ENCODE measurements around the gene USF2. TPM values are rescaled to one million over a fixed set of nuclear protein-coding genes. Genes with fewer than 3 reads are reported as not detected.
"Not testable (repeated sequence)": the region's sequence is repeated elsewhere in the genome, so short reads cannot be mapped to it uniquely, and the experiment has no call there.

USF2 gene
- total and polyA plus RNA-seq, 2 of the 8 experiments (the other 6 are each of a cell fraction or from before 2014, with no cell fraction given), result 74.1 to 109 TPM

DNA sequence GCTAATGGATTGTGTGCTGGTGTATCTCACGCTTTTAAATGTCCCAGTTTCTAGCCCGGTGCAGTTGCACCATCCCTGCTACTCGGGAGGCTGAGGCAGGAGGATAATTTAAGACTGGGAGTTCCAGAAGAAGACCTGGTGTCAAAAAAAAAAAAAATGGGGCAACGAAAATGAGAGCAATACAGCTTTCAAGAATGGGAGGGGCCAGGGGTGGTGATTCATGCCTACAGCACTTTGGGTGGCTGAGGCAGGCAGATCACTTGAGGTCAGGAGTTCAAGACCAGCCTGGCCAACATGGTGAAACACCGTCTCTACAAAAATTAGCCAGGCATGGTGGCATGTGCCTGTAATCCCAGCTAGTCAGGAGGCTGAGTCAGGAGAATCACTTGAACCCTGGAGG, 17.3 kb downstream of the USF2 start:
- H3K4ac ChIP-seq (replicated peaks; ENCODE audit: insufficient read length, low read depth, low read length); FAIRE-seq; H3K4me3 ChIP-seq (ENCODE audit: extremely low read depth in 1 of 4, insufficient read depth in 2 of 4, low read depth in 3 of 4, low read length in 4 of 4); H4K8ac ChIP-seq (ENCODE audit: extremely low read depth, insufficient read depth, low read length); H3K14ac ChIP-seq (ENCODE audit: insufficient read length); H3K18ac ChIP-seq (ENCODE audit: extremely low read depth, low read length); H4K5ac ChIP-seq (ENCODE audit: insufficient read length, low read depth, low read length); H3K27me3 ChIP-seq (replicated peaks in 1 of 4; ENCODE audit: control insufficient read depth in 3 of 4, extremely low read depth in 1 of 4, insufficient read depth in 3 of 4, low read length in 3 of 4); H2BK120ac ChIP-seq (replicated peaks; ENCODE audit: low read depth, low read length); H2AK5ac ChIP-seq (ENCODE audit: low read depth, low read length); H3K23ac ChIP-seq (ENCODE audit: insufficient read length); H3K4me2 ChIP-seq (ENCODE audit: insufficient read depth in 1 of 2, low read depth in 2 of 2, low read length in 2 of 2); H2BK15ac ChIP-seq (ENCODE audit: low read length); H4K91ac ChIP-seq (replicated peaks; ENCODE audit: insufficient read length, low read length); H2BK20ac ChIP-seq (ENCODE audit: low read length); H2AFZ ChIP-seq (ENCODE audit: low read length); H3K9ac ChIP-seq (replicated peaks in 1 of 4; ENCODE audit: extremely low read depth in 1 of 4, low read depth in 3 of 4, low read length in 3 of 4); H3K56ac ChIP-seq (replicated peaks; ENCODE audit: insufficient read length, low read depth, low read length); H2BK5ac ChIP-seq (ENCODE audit: low read depth, low read length); DNase-seq (ENCODE audit: low read depth in 1 of 2, low spot score in 2 of 2); H3K27ac ChIP-seq (ENCODE audit: low read depth, low read length); H3K79me1 ChIP-seq (ENCODE audit: low read depth, low read length); POLR2A ChIA-PET (ENCODE audit: partially characterized antibody); H3K23me2 ChIP-seq (ENCODE audit: low read depth, low read length); H2BK12ac ChIP-seq (ENCODE audit: low read depth, low read length); H3K9me3 ChIP-seq (ENCODE audit: insufficient read depth in 2 of 2, low read depth in 1 of 2, low read length in 1 of 2); H4K20me1 ChIP-seq (replicated peaks in 1 of 2; ENCODE audit: control insufficient read depth in 1 of 2, insufficient read depth in 2 of 2, low read length in 2 of 2); H3K36me3 ChIP-seq (ENCODE audit: control insufficient read depth in 2 of 4, insufficient read depth in 4 of 4, low read length in 3 of 4); H3K79me2 ChIP-seq (ENCODE audit: control insufficient read depth in 1 of 2, insufficient read depth in 2 of 2, low read length in 2 of 2): not testable (repeated sequence)
- 92% methylated on average over 5 of the region's 5 CpGs; no CpG with 5 or more reads in 1 of the 2 experiments for WGBS, 2 experiments (ENCODE audit: extremely low coverage in 1 of 2, insufficient coverage in 1 of 2, insufficient read length in 1 of 2, insufficient replicate concordance in 2 of 2, low coverage in 1 of 2, low lambda C conversion rate in 2 of 2, missing lambda C conversion rate in 1 of 2)
- peaks cover 0 to 14% (median 5%) of the 10 kb centered on the region in 4 experiments; a peak in 5 of 7 replicates for H3K4me1 ChIP-seq (replicated peaks in 1 of 4; ENCODE audit: control insufficient read depth in 3 of 4, insufficient read depth in 4 of 4, low read length in 3 of 4)
- CTCF ChIA-PET (ENCODE audit: partially characterized antibody), result interaction anchor here (0.6 to 2.1 kb wide), 4 partner anchors 10 to 209 kb away, joined by 4 to 6 read pairs (median 4); partner anchors contain the start of gene USF2

All from H1 (cell line).